AG04450 (cell line): Measurements from ENCODE around the gene ERCC6L2. TPM values are rescaled to one million over a fixed set of nuclear protein-coding genes. Genes with fewer than 3 reads are reported as not detected.

Experiments used
- CTCF ChIA-PET: fragments of 300-600, 350-600 bp; formaldehyde crosslinking; extraction: SDS; loops from one replicate; lab custom pipeline; 2022; ENCODE audit warnings: antibody characterized with exemption, inconsistent platforms; lab: Charles Lee
- POLR2A ChIA-PET: fragments of 350-600 bp; formaldehyde crosslinking; extraction: SDS; loops from one replicate; lab custom pipeline; 2021; ENCODE audit warnings: antibody characterized with exemption, inconsistent platforms; lab: Yijun Ruan, JAX
- DNase-seq: peaks from one replicate; pipeline ENCODE4 v3.0.0-alpha.2; 2011; ENCODE audit warnings: low read depth, low spot score
- H3K27ac ChIP-seq: one replicate; pipeline ENCODE4 v1.5.1; 2012; ENCODE audit warnings: low read depth, low read length, control low read depth
- H3K27me3 ChIP-seq: one replicate; pipeline ENCODE4 v1.6.0; 2012; ENCODE audit warnings: low read length; ENCODE audit not compliant: control insufficient read depth, insufficient read depth
- H3K4me3 ChIP-seq: 2 replicates; pipeline ENCODE4 v1.5.1; 2011; ENCODE audit warnings: mild to moderate bottlenecking, low read depth, low read length, control low read depth
- H3K9me3 ChIP-seq: 2 replicates; pipeline ENCODE4 v1.5.1; 2012; ENCODE audit warnings: low read length; ENCODE audit not compliant: control insufficient read depth, insufficient read depth
- polyA plus RNA-seq: library from polyadenylated mRNA; depleted of rRNA; stranded (reverse); fragments of >200 nt; gene quantifications from 2 replicates; pipeline ENCODE4 v1.2.3, GENCODE V29; 2011
- TF ChIP-seq, protein P1 (sequence below): IDR thresholded peaks from 2 replicates; pipeline ENCODE4 v1.5.1; 2011; ENCODE audit warnings: low read depth, low read length, control low read depth, inconsistent platforms

The ERCC6L2 gene
- polyA plus RNA-seq, 1 experiment = 39.1 TPM

DNA sequence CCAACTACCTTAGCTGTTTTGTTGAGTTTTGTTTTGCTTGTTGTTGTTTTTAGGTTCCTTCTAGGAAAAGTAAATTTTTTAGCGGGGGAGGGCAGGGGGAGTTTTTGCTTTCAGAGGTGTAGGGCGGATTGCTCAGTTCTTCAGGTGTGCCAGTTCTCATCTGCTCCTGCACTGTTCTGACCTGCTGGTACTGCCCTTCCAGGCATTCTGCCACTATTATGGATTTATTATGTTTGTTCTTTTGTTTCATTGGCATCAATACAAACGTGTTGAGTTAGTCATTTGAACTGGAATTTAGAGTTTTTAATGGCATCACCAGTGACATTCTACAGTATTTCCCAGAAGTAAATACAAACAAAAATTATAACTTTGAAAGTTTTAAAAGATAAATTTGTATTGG is 26.0 kb downstream of the ERCC6L2 start:
- POLR2A ChIA-PET = no interaction called here
- CTCF ChIA-PET = no interaction called here

DNA sequence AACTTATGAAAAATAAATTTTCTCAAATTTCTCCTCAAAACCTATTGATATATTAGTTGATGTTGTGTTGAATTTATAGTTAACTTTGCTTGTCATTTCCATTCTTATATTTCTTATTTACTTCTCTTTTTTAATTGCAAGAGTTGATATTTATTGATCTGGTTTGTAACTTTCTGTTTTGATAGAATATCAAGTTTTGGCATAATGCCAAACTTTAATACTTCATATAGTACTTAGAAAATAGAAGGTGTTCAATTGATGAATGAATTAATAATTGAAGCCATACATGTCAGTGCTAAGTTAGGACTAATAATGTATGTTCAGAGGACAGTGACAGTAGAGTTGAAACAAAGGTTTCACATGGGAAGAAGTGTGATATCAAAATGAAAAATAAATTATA is 27.9 kb downstream of the ERCC6L2 start:
- H3K9me3 ChIP-seq = no peaks in the 10 kb centered on the region
- TF ChIP-seq, protein P1, sequence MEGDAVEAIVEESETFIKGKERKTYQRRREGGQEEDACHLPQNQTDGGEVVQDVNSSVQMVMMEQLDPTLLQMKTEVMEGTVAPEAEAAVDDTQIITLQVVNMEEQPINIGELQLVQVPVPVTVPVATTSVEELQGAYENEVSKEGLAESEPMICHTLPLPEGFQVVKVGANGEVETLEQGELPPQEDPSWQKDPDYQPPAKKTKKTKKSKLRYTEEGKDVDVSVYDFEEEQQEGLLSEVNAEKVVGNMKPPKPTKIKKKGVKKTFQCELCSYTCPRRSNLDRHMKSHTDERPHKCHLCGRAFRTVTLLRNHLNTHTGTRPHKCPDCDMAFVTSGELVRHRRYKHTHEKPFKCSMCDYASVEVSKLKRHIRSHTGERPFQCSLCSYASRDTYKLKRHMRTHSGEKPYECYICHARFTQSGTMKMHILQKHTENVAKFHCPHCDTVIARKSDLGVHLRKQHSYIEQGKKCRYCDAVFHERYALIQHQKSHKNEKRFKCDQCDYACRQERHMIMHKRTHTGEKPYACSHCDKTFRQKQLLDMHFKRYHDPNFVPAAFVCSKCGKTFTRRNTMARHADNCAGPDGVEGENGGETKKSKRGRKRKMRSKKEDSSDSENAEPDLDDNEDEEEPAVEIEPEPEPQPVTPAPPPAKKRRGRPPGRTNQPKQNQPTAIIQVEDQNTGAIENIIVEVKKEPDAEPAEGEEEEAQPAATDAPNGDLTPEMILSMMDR = no peak
- CTCF ChIA-PET = interaction anchor here (0.8 kb wide), 1 partner anchor 167 kb away, joined by 3 read pairs; no protein-coding TSS in a partner anchor
- H3K27me3 ChIP-seq = no peaks in the 10 kb centered on the region
- DNase-seq = no peak
- H3K27ac ChIP-seq = no peak overlapping the region
- POLR2A ChIA-PET = no interaction called here
- no peak overlapping the region for H3K4me3 ChIP-seq

More for the DNA sequence above, 26.0 kb downstream of the ERCC6L2 start:
- H3K27me3 ChIP-seq = no peaks in the 10 kb centered on the region
- no peak overlapping the region for H3K4me3 ChIP-seq
- no peak overlapping the region for H3K27ac ChIP-seq
- H3K9me3 ChIP-seq = no peaks in the 10 kb centered on the region
- DNase-seq = no peak
- TF ChIP-seq, protein P1 = no peak

DNA sequence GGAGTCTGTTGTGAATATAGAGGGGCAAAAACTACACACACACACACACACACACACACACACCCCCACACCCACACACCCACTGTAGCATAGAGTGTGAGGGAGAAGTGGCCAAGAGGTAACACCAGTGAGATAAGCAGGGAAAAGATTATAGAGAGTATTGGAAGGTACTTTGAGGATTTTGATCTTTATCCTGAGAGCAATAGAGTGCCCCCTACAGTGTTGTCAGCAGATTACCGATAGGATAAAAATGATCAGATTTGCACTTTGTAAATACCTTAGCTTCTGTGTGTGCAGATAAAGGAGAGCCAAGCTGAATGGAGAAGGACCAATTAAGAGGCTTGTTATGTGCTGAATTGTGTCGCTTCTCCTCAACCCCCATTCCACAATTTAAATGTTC is 32.3 kb downstream of the ERCC6L2 start:
- CTCF ChIA-PET = no interaction called here
- POLR2A ChIA-PET = interaction anchor here (0.7 kb wide), 1 partner anchor 107 kb away, joined by 5 read pairs; no protein-coding TSS in a partner anchor
- no peaks in the 10 kb centered on the region for H3K27me3 ChIP-seq
- H3K4me3 ChIP-seq = no peak overlapping the region
- TF ChIP-seq, protein P1 = 0 out of 2 replicates have a peak, but pooled peaks have one; percentile 13
- no peaks in the 10 kb centered on the region for H3K9me3 ChIP-seq
- H3K27ac ChIP-seq = no peak overlapping the region
- DNase-seq = no peak

DNA sequence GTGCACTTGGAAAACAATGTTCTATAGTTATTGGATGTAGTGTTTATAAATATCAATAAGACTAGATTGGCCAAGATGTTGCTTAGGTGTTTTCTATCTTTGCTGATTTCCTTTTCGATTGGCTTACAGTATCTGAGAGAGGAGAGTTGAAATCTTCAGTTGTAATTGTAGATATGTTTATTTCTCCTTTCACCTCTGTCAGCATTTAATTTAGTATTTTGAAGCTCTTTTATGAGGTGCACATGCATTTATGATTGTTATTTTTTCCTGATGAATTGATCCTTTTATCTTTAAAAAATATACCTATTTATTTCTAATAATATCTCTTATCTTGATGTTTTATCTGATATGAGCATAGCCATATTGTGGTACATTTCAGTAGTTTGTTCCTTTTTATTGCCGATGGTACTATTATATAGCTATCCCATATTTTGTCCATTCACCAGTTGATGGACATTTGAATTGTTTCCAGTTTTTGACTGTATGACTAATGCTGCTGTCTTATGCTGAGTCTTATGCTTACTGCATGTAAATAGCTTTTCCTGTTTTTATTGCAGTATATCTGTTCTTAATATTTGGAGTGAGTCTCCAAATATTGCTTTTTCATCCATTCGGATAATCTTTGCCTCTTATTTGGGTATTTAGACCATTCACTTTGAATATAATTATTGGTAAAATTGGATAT is 34.7 kb downstream of the ERCC6L2 start:
- Histone ChIP-seq H3K27me3 (no peaks in the 10 kb centered on the region), H3K27ac (no peak overlapping the region), H3K4me3 (no peak overlapping the region), H3K9me3 (no peaks in the 10 kb centered on the region)
- no peak for DNase-seq
- TF ChIP-seq, protein P1 = no peak
- CTCF ChIA-PET = interaction anchor here (0.9 kb wide), 1 partner anchor 308 kb away, joined by 3 read pairs; no protein-coding TSS in a partner anchor
- POLR2A ChIA-PET = interaction anchor here (0.7 kb wide), 1 partner anchor 16 kb away, joined by 3 read pairs; no protein-coding TSS in a partner anchor

DNA sequence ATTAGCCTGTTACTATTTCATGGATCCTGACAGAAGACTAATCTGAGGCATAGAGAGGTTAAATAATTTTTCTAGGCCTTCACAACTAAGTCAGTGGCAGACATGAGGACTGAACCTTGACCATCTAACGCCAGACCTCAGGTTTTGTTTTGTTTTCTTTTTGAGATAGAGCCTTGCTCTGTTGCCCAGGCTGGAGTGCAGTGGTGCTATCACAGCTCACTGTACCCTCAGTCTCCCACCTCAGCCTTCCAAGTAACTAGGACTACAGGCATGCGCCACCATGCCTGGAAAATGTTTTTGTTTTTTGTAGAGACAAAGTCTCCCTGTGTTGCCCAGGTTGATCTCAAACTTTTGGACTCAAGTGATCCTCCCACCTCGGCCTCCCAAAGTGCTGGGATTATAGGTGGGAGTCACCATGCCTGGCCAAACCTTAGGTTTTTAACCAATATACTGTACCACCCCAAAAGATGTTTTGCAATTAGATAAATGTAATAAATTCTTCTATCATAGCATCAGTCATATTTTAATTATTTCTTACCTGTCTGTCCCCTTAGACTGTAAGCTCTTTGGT is 35.4 kb downstream of the ERCC6L2 start:
- Histone ChIP-seq H3K27me3 (no peaks in the 10 kb centered on the region), H3K9me3 (no peaks in the 10 kb centered on the region), H3K4me3 (no peak overlapping the region), H3K27ac (no peak overlapping the region)
- CTCF ChIA-PET = interaction anchor here (0.9 kb wide), 1 partner anchor 307 kb away, joined by 3 read pairs; no protein-coding TSS in a partner anchor
- POLR2A ChIA-PET = no interaction called here
- TF ChIP-seq, protein P1 = no peak
- no peak for DNase-seq
